ENCODE results near the gene SEMA5A.

The SEMA5A gene

GRCh38 chr5:9381464-9381863 is 164.4 kb downstream of the SEMA5A start:
- H3K4me3 ChIP-seq (ENCODE audit: low read depth, low read length) = no peak overlapping the region
- no peak for TF ChIP-seq CTCF (conservative IDR thresholded peaks at IDR 0.05; ENCODE audit: low read depth, low read length)
- no peak for DNase-seq (ENCODE audit: low read depth)

- peak; percentile 20 for DNase-seq (ENCODE audit: low read depth)
- H3K4me3 ChIP-seq (ENCODE audit: low read depth, low read length) = no peak overlapping the region
- TF ChIP-seq CTCF (conservative IDR thresholded peaks at IDR 0.05; ENCODE audit: low read depth, low read length) = no peak
Observed at GRCh38 chr5:9380109-9380508, 165.8 kb downstream of the SEMA5A start.

GRCh38 chr5:9376363-9377117 is 169.3 kb downstream of the SEMA5A start:
- no peak overlapping the region for H3K4me3 ChIP-seq (ENCODE audit: low read depth, low read length)
- peak; percentile 64 for DNase-seq (ENCODE audit: low read depth)
- no peak for TF ChIP-seq CTCF (conservative IDR thresholded peaks at IDR 0.05; ENCODE audit: low read depth, low read length)

- no peak for TF ChIP-seq CTCF (conservative IDR thresholded peaks at IDR 0.05; ENCODE audit: low read depth, low read length)
Observed at GRCh38 chr5:9375756-9376155, 170.1 kb downstream of the SEMA5A start.

GRCh38 chr5:9374025-9374424 is 171.8 kb downstream of the SEMA5A start:
- no peak for TF ChIP-seq CTCF (conservative IDR thresholded peaks at IDR 0.05; ENCODE audit: low read depth, low read length)
- no peak overlapping the region for H3K4me3 ChIP-seq (ENCODE audit: low read depth, low read length)
- DNase-seq (ENCODE audit: low read depth) = peak; percentile 66

More at GRCh38 chr5:9375756-9376155, 170.1 kb downstream of the SEMA5A start:
- no peak overlapping the region for H3K4me3 ChIP-seq (ENCODE audit: low read depth, low read length)
- DNase-seq (ENCODE audit: low read depth) = no peak

GRCh38 chr5:9373571-9373970 is 172.3 kb downstream of the SEMA5A start:
- no peak for DNase-seq (ENCODE audit: low read depth)
- no peak overlapping the region for H3K4me3 ChIP-seq (ENCODE audit: low read depth, low read length)
- TF ChIP-seq CTCF (conservative IDR thresholded peaks at IDR 0.05; ENCODE audit: low read depth, low read length) = no peak

- no peak for TF ChIP-seq CTCF (conservative IDR thresholded peaks at IDR 0.05; ENCODE audit: low read depth, low read length)
- H3K4me3 ChIP-seq (ENCODE audit: low read depth, low read length) = no peak overlapping the region
- no peak for DNase-seq (ENCODE audit: low read depth)
Observed at GRCh38 chr5:9370256-9370655, 175.6 kb downstream of the SEMA5A start.

Measured in choroid plexus epithelial cell (primary cell).